HG02678 (cell line): Measurements from ENCODE around the gene OTUD3.
"Not testable (repeated sequence)": the region's sequence is repeated elsewhere in the genome, so short reads cannot be mapped to it uniquely, and the experiment has no call there.

ENCODE experiments used
- ATAC-seq: cut with Tn5 transposase; IDR thresholded peaks from one replicate; pipeline ENCODE4 v1.9.1; 2021; ENCODE audit warnings: mild to moderate bottlenecking, moderate library complexity; ENCODE audit not compliant: unreplicated experiment

The OTUD3 gene

GRCh38 chr1:19909971-19910370, 27.8 kb downstream of the OTUD3 start:
- ATAC-seq = no peak

- no peak for ATAC-seq
Observed at GRCh38 chr1:19910650-19911049, 28.5 kb downstream of the OTUD3 start.

GRCh38 chr1:19918057-19918456, 35.9 kb downstream of the OTUD3 start:
- ATAC-seq = no peak

GRCh38 chr1:19920132-19920710, 38.0 kb downstream of the OTUD3 start:
- ATAC-seq = no peak

- ATAC-seq = no peak
Observed at GRCh38 chr1:19921310-19921709, 39.1 kb downstream of the OTUD3 start.

- ATAC-seq = no peak
Observed at GRCh38 chr1:19922015-19922688, 40.0 kb downstream of the OTUD3 start.

- ATAC-seq = no peak
Observed at GRCh38 chr1:19923137-19923952, 41.1 kb downstream of the OTUD3 start, which contains the start of gene PLA2G2E. TSS of gene PLA2G2E (minus strand) at chr1:19923617. CDS start at chr1:19923559, 58 bp downstream.

- no peak for ATAC-seq
Observed at GRCh38 chr1:19923953-19924346, 41.8 kb downstream of the OTUD3 start.

- no peak for ATAC-seq
Observed at GRCh38 chr1:19925342-19926070, 43.3 kb downstream of the OTUD3 start.

GRCh38 chr1:19926296-19927129, 44.3 kb downstream of the OTUD3 start:
- ATAC-seq = no peak

- not testable (repeated sequence) for ATAC-seq
Observed at GRCh38 chr1:19927130-19927421, 44.9 kb downstream of the OTUD3 start.

GRCh38 chr1:19932866-19933265, 50.7 kb downstream of the OTUD3 start:
- ATAC-seq = no peak

- no peak for ATAC-seq
Observed at GRCh38 chr1:19934336-19934735, 52.1 kb downstream of the OTUD3 start.

GRCh38 chr1:19936061-19936750, 54.0 kb downstream of the OTUD3 start:
- no peak for ATAC-seq

- ATAC-seq = no peak
Observed at GRCh38 chr1:19938472-19938871, 56.3 kb downstream of the OTUD3 start.

GRCh38 chr1:19940486-19941205, 58.5 kb downstream of the OTUD3 start:
- ATAC-seq = no peak

GRCh38 chr1:19941206-19941568, 59.0 kb downstream of the OTUD3 start:
- ATAC-seq = no peak

GRCh38 chr1:19942088-19942487, 59.9 kb downstream of the OTUD3 start:
- no peak for ATAC-seq

- no peak for ATAC-seq
Observed at GRCh38 chr1:19942657-19943056, 60.5 kb downstream of the OTUD3 start.
